K562 (cell line): Measurements from ENCODE around the gene UNC45B. TPM values are rescaled to one million over a fixed set of nuclear protein-coding genes. Genes with fewer than 3 reads are reported as not detected.
"Not testable (repeated sequence)": the region's sequence is repeated elsewhere in the genome, so short reads cannot be mapped to it uniquely, and the experiment has no call there.

Source experiments
- ATAC-seq: fragments of 200-7000 bp; cut with Tn5 transposase; 3 replicates; pipeline ENCODE4 v1.9.1; 2020; ENCODE audit warnings: moderate library complexity
- BruUV-seq: library from RNA; stranded (reverse); fragments of 400-500 nt; replicated peaks from 2 replicates; lab custom pipeline; 2021; lab: Mats Ljungman, UMichigan
- CTCF ChIA-PET: fragments of 300-600 bp; formaldehyde crosslinking; extraction: SDS; loops from one replicate; lab custom pipeline; 2021; ENCODE audit warnings: low intra/inter-chr PET ratio; lab: Yijun Ruan, JAX
- POLR2A ChIA-PET: fragments of 300-600, 350-650 bp; sonication (Branson Sonifier 250); formaldehyde crosslinking; extraction: SDS; loops from one replicate; lab custom pipeline; 2021; ENCODE audit warnings: antibody characterized with exemption, inconsistent platforms; lab: Yijun Ruan, JAX
- DNase-seq, 4 experiments: peaks; one replicate each; pipeline versions ENCODE4 v3.0.0 to v3.0.0-alpha.2; 2011 to 2018; ENCODE audit warnings: low spot score in 3 of 4, mixed read lengths in 3 of 4; ENCODE audit errors: extremely low read depth in 1 of 4
- FAIRE-seq: peaks from 2 replicates; lab custom pipeline; 2011; peaks lifted over from hg19 to GRCh38; lab: Jason Lieb, UNC
- H2AFZ ChIP-seq: 2 replicates; pipeline ENCODE4 v1.6.0; 2011; ENCODE audit warnings: low read depth, low read length, control low read depth, inconsistent platforms
- H3K27ac ChIP-seq: fragments of 200-600 bp; 3 replicates; pipeline ENCODE4 v1.8.0; 2011; ENCODE audit warnings: low read depth, mild to moderate bottlenecking, control low read depth, inconsistent platforms, low read length, moderate library complexity, mixed read lengths; ENCODE audit errors: extremely low read depth
- H3K27me3 ChIP-seq, 2 experiments: fragments of 300-600 bp in 1 of 2; 2 replicates in 1 of 2; 3 replicates in 1 of 2; pipeline versions ENCODE4 v1.6.0 to v1.8.0; 2011; ENCODE audit warnings: inconsistent platforms in 2 of 2, low read length in 2 of 2, mild to moderate bottlenecking in 1 of 2, mixed read lengths in 1 of 2, moderate library complexity in 1 of 2; ENCODE audit not compliant: control insufficient read depth in 2 of 2, insufficient read depth in 2 of 2
- H3K36me3 ChIP-seq: fragments of 300-600 bp; 3 replicates; pipeline ENCODE4 v1.8.0; 2011; ENCODE audit warnings: mild to moderate bottlenecking, low read length, inconsistent platforms; ENCODE audit not compliant: control insufficient read depth, insufficient read depth
- H3K4me1 ChIP-seq, 2 experiments: fragments of 200-600 bp in 1 of 2; replicated peaks in 1 of 2; 2 replicates in 1 of 2; 3 replicates in 1 of 2; pipeline versions ENCODE4 v1.5.1 to v1.8.0; 2011; ENCODE audit warnings: inconsistent platforms in 2 of 2, low read length in 2 of 2, mild to moderate bottlenecking in 1 of 2, mixed read lengths in 1 of 2, moderate library complexity in 1 of 2; ENCODE audit not compliant: control insufficient read depth in 2 of 2, insufficient read depth in 2 of 2
- H3K4me2 ChIP-seq: 2 replicates; pipeline ENCODE4 v1.6.1; 2011; ENCODE audit warnings: low read length, control low read depth, inconsistent platforms, mixed read lengths; ENCODE audit not compliant: insufficient read depth
- H3K4me3 ChIP-seq: fragments of 200-600 bp; sonication (generic), shearing (Covaris generic); 2 replicates; pipeline ENCODE4 v1.5.1; 2016; ENCODE audit warnings: control low read depth, inconsistent platforms
- H3K79me2 ChIP-seq: fragments of 200-600 bp; 3 replicates; pipeline ENCODE4 v1.8.0; 2011; ENCODE audit warnings: low read length, inconsistent platforms; ENCODE audit not compliant: control insufficient read depth, insufficient read depth
- H3K9ac ChIP-seq, 2 experiments: 2 replicates each; pipeline versions ENCODE4 v1.6.0 to v1.6.1; 2011; ENCODE audit warnings: low read depth in 2 of 2, low read length in 2 of 2, control low read depth in 1 of 2, inconsistent platforms in 1 of 2, mild to moderate bottlenecking in 1 of 2, mixed read lengths in 1 of 2; ENCODE audit not compliant: insufficient read depth in 1 of 2
- H3K9me1 ChIP-seq: one replicate; pipeline ENCODE4 v1.6.0; 2011; ENCODE audit warnings: inconsistent platforms, mild to moderate bottlenecking, low read length, moderate library complexity; ENCODE audit not compliant: control insufficient read depth, insufficient read depth
- H3K9me3 ChIP-seq: replicated peaks from 2 replicates; pipeline ENCODE4 v1.5.1; 2011; ENCODE audit warnings: low read depth, low read length, inconsistent platforms; ENCODE audit not compliant: control insufficient read depth, insufficient read depth
- H4K20me1 ChIP-seq: replicated peaks from 2 replicates; pipeline ENCODE4 v1.6.1; 2011; ENCODE audit warnings: low read length, inconsistent platforms, mixed read lengths; ENCODE audit not compliant: control insufficient read depth, insufficient read depth
- ATF1 ChIP-seq, 2 experiments: fragments of 450-650 bp in 1 of 2; IDR thresholded peaks; 2 replicates each; pipeline ENCODE4 v1.6.1; 2016; ENCODE audit warnings: missing compliant biosample characterization in 1 of 2, missing genetic modification characterization in 1 of 2
- BRD9 ChIP-seq: fragments of 450-650 bp; IDR thresholded peaks from 2 replicates; pipeline ENCODE4 v1.6.1; 2018; ENCODE audit warnings: low read depth; ENCODE audit not compliant: partially characterized antibody
- HDGF ChIP-seq: fragments of 450-650 bp; IDR thresholded peaks from 2 replicates; pipeline ENCODE4 v1.6.1; 2016
- MCM5 ChIP-seq: fragments of 450-650 bp; IDR thresholded peaks from 2 replicates; pipeline ENCODE4 v1.6.1; 2016; ENCODE audit warnings: low read depth
- ZNF133 ChIP-seq: fragments of 250-450 bp; sonication (Bioruptor Pico); IDR thresholded peaks from 2 replicates; pipeline ENCODE4 v1.4.0; 2020; ENCODE audit warnings: mild to moderate bottlenecking
- ZNF146 ChIP-seq: IDR thresholded peaks from one replicate; pipeline ENCODE4 v1.6.1; 2018; ENCODE audit warnings: missing compliant biosample characterization; ENCODE audit not compliant: unreplicated experiment
- WGBS: fragments of 100-300 bp; shearing (Covaris generic); methylation state at CpG from one replicate; pipeline ENCODE4 v1.1.6; 2016; ENCODE audit warnings: low coverage, mixed read lengths; ENCODE audit not compliant: insufficient coverage; ENCODE audit errors: missing lambda C conversion rate; 5-methylcytosine and 5-hydroxymethylcytosine counted together
- in situ Hi-C: fragments of 300-500 bp; cut with MboI; formaldehyde crosslinking; loops from 4 replicates; pipeline ENCODE4 v1.15.0; 2018; ENCODE audit warnings: inconsistent platforms, mixed read lengths
- intact Hi-C: fragments of 100-400 bp; cut with micrococcal nuclease; formaldehyde crosslinking; loops from 2 replicates; pipeline ENCODE4 v1.14.2; 2022
- polyA plus RNA-seq, 8 experiments: library from polyadenylated mRNA; depleted of rRNA in 4 of 8; stranded (reverse) in 5 of 8; unstranded in 3 of 8; fragments of >200 nt; fragmentation: Nextera tagmentation in 2 of 8; fragmentation: Illumina TruSeq in 1 of 8; extraction: Ambion mirVana in 2 of 8; extraction: Trizol in 1 of 8; gene quantifications; 2 replicates each; pipeline versions ENCODE4 v1.2.1 to v1.2.3, GENCODE V29; 2011 to 2014; ENCODE audit warnings: inconsistent platforms in 1 of 8, missing spikeins in 1 of 8
- total RNA-seq, 7 experiments: library from RNA; depleted of rRNA in 6 of 7; stranded (reverse); fragments of >200 nt in 6 of 7; fragmentation: Illumina TruSeq in 2 of 7; extraction: Trizol in 2 of 7; gene quantifications; 2 replicates each; pipeline versions ENCODE4 v1.2.1 to v1.2.3, GENCODE V29; 2011 to 2021; ENCODE audit warnings: low replicate concordance in 1 of 7

Gene UNC45B
- total and polyA plus RNA-seq, 9 of the 15 experiments (the other 6 are each of a cell fraction or from before 2014, with no cell fraction given): not detected

DNA sequence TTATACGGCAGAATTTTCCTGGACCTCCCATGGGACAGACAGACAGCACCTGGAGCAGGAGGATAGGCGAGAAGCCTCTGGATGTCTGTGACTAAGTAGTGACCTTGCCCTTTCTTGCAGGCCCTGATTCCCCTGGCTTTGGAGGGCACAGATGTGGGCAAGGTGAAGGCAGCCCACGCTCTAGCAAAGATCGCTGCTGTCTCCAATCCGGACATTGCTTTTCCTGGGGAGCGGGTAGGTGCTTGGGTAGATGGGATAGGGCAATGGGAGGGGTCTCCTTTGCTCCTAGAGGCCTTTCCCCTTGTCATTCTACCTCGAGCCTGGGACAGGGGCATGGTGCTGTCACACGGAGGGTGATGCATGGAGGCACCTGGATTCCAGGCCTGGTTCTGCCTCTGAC lies 29.3 kb downstream of the UNC45B start (continued):
- TF ChIP-seq ZNF133 (CRISPR knock-in tag): no peak
- TF ChIP-seq MCM5: no peak
- no peak for TF ChIP-seq BRD9
- no peak for TF ChIP-seq HDGF
- no peak for TF ChIP-seq ATF1 (CRISPR knock-in tag; IDR thresholded peaks at IDR 0.05)
- TF ChIP-seq ATF1 (tag; IDR thresholded peaks at IDR 0.05): no peak

GRCh38 chr17:35179379-35179778 lies 31.8 kb downstream of the UNC45B start:
- ATAC-seq, BruUV-seq, H3K4me2 ChIP-seq, H3K9me3 ChIP-seq, H2AFZ ChIP-seq, intact Hi-C loops: not testable (repeated sequence)
- TF ChIP-seq ZNF146 (CRISPR knock-in tag): peak; percentile 64
- TF ChIP-seq, all 486 proteins: peak for 1; not testable (repeated sequence) for 485
- H3K27me3 ChIP-seq: peaks cover 7 to 24% of the 10 kb centered on the region in 2 experiments
- H3K79me2 ChIP-seq, H3K9ac ChIP-seq, POLR2A ChIA-PET, in situ Hi-C loops, CTCF ChIA-PET, H4K20me1 ChIP-seq, FAIRE-seq, H3K27ac ChIP-seq, H3K9me1 ChIP-seq, H3K4me1 ChIP-seq, H3K36me3 ChIP-seq, DNase-seq, H3K4me3 ChIP-seq: not testable (repeated sequence)
- 0% methylated on average over 4 of the region's 5 CpGs for WGBS
